ENCODE measurements around the gene L3MBTL2. TPM values are rescaled to one million over a fixed set of nuclear protein-coding genes. Genes with fewer than 3 reads are reported as not detected.

Gene L3MBTL2
- total and polyA plus RNA-seq, 7 donors, result 7.2 to 19.0 (median 13.9) TPM

- 94 to 95% methylated on average over 6 of the region's 6 CpGs for WGBS, 2 donors
- DNase-seq, result no peak
- no peaks in the 10 kb centered on the region for H3K9me3 ChIP-seq
- no peak overlapping the region for H3K27ac ChIP-seq
- H3K36me3 ChIP-seq, result no peaks in the 10 kb centered on the region
- H3K27me3 ChIP-seq, result no peaks in the 10 kb centered on the region
- H3K4me3 ChIP-seq, result no peak overlapping the region
- no peak for TF ChIP-seq POLR2AphosphoS5 (IDR thresholded peaks at IDR 0.05)
- no peak for TF ChIP-seq CTCF (IDR thresholded peaks at IDR 0.05)
- no peak for TF ChIP-seq EP300 (IDR thresholded peaks at IDR 0.05)
- TF ChIP-seq POLR2A (IDR thresholded peaks at IDR 0.05), result no peak
- intact Hi-C loops (cut with DNase I), result loop anchor here (10.0 kb wide), 1 partner anchor 171 kb away; no protein-coding TSS in a partner anchor
- peaks cover 0 to 21% (median 16%) of the 10 kb centered on the region in 4 donors for H3K4me1 ChIP-seq
These were observed 11.3 kb upstream of the L3MBTL2 start for GRCh38 chr22:41193829-41194228.

- DNase-seq, result peak; percentile 88
- intact Hi-C loops (cut with DNase I), result loop anchor here (10.0 kb wide), 1 partner anchor 167 kb away; no protein-coding TSS in a partner anchor
These were observed 7.8 kb upstream of the L3MBTL2 start for GRCh38 chr22:41197038-41197972.

GRCh38 chr22:41198027-41198580, 7.0 kb upstream of the L3MBTL2 start:
- peak overlapping the region; percentile 29 to 65 (median 50) for H3K27ac ChIP-seq

More at GRCh38 chr22:41197038-41197972, 7.8 kb upstream of the L3MBTL2 start:
- H3K36me3 ChIP-seq, result no peaks in the 10 kb centered on the region
- no peaks in the 10 kb centered on the region for H3K27me3 ChIP-seq
- TF ChIP-seq CTCF (IDR thresholded peaks at IDR 0.05), result peak in 2 of 4 experiments; percentile 17 to 24
- no peak for TF ChIP-seq POLR2A (IDR thresholded peaks at IDR 0.05)
- TF ChIP-seq EP300 (IDR thresholded peaks at IDR 0.05), result no peak
- peak; percentile 23 to 53 (median 34) for TF ChIP-seq POLR2AphosphoS5 (IDR thresholded peaks at IDR 0.05)
- peaks cover 0 to 21% (median 17%) of the 10 kb centered on the region in 4 donors for H3K4me1 ChIP-seq
- no peaks in the 10 kb centered on the region for H3K9me3 ChIP-seq
- 0 to 1% methylated on average over 91 of the region's 91 CpGs for WGBS, 2 donors
- H3K27ac ChIP-seq, result peak overlapping the region; percentile 29 to 65 (median 50)
- peak overlapping the region; percentile 60 to 83 (median 66) for H3K4me3 ChIP-seq

GRCh38 chr22:41201141-41201540, 4.0 kb upstream of the L3MBTL2 start:
- no peaks in the 10 kb centered on the region for H3K36me3 ChIP-seq
- WGBS, 2 donors, result 21 to 53% methylated on average over 10 of the region's 10 CpGs
- no peak for DNase-seq
- TF ChIP-seq EP300 (IDR thresholded peaks at IDR 0.05), result no peak
- TF ChIP-seq POLR2AphosphoS5 (IDR thresholded peaks at IDR 0.05), result no peak
- no peak for TF ChIP-seq POLR2A (IDR thresholded peaks at IDR 0.05)
- intact Hi-C loops (cut with DNase I), result no loop called here
- no peak overlapping the region for H3K27ac ChIP-seq
- H3K4me1 ChIP-seq, result peaks cover 0 to 28% (median 23%) of the 10 kb centered on the region in 4 donors
- no peak overlapping the region for H3K4me3 ChIP-seq
- no peaks in the 10 kb centered on the region for H3K9me3 ChIP-seq
- H3K27me3 ChIP-seq, result no peaks in the 10 kb centered on the region

More at GRCh38 chr22:41198027-41198580, 7.0 kb upstream of the L3MBTL2 start:
- H3K4me1 ChIP-seq, result peaks cover 0 to 21% (median 17%) of the 10 kb centered on the region in 4 donors
- no peaks in the 10 kb centered on the region for H3K9me3 ChIP-seq
- no peaks in the 10 kb centered on the region for H3K27me3 ChIP-seq
- H3K4me3 ChIP-seq, result peak overlapping the region; percentile 60 to 83 (median 66)
- H3K36me3 ChIP-seq, result no peaks in the 10 kb centered on the region
- TF ChIP-seq CTCF (IDR thresholded peaks at IDR 0.05), result no peak
- TF ChIP-seq POLR2AphosphoS5 (IDR thresholded peaks at IDR 0.05), result no peak
- TF ChIP-seq POLR2A (IDR thresholded peaks at IDR 0.05), result no peak
- no peak for TF ChIP-seq EP300 (IDR thresholded peaks at IDR 0.05)
- 1 to 2% methylated on average over 9 of the region's 9 CpGs for WGBS, 2 donors
- intact Hi-C loops (cut with DNase I), result loop anchor here (10.0 kb wide), 1 partner anchor 167 kb away; no protein-coding TSS in a partner anchor
- no peak for DNase-seq

GRCh38 chr22:41203118-41203517, 2.0 kb upstream of the L3MBTL2 start:
- peaks cover 0 to 19% (median 14%) of the 10 kb centered on the region in 4 donors for H3K4me1 ChIP-seq
- H3K4me3 ChIP-seq, result no peak overlapping the region
- no peaks in the 10 kb centered on the region for H3K27me3 ChIP-seq
- intact Hi-C loops (cut with DNase I), result no loop called here
- WGBS, 2 donors, result 85 to 87% methylated on average over 2 of the region's 2 CpGs
- no peaks in the 10 kb centered on the region for H3K9me3 ChIP-seq
- H3K27ac ChIP-seq, result no peak overlapping the region
- H3K36me3 ChIP-seq, result no peaks in the 10 kb centered on the region
- TF ChIP-seq EP300 (IDR thresholded peaks at IDR 0.05), result no peak
- no peak for TF ChIP-seq POLR2AphosphoS5 (IDR thresholded peaks at IDR 0.05)
- TF ChIP-seq CTCF (IDR thresholded peaks at IDR 0.05), result no peak
- TF ChIP-seq POLR2A (IDR thresholded peaks at IDR 0.05), result no peak
- DNase-seq, result no peak
